ENCODE results near the gene CYP2W1. TPM values are rescaled to one million over a fixed set of nuclear protein-coding genes. Genes with fewer than 3 reads are reported as not detected.

Gene CYP2W1
- total RNA-seq, 1 donor from 2014 or later, result 2.0 TPM

- H3K4me1 ChIP-seq, result peaks cover 32% of the 10 kb centered on the region
Measured at GRCh38 chr7:970744-971143, 12.2 kb upstream of the CYP2W1 start.

GRCh38 chr7:972110-972509 lies 10.9 kb upstream of the CYP2W1 start:
- Histone ChIP-seq H3K27me3 (no peaks in the 10 kb centered on the region), H3K36me3 (peaks cover 0 to 57% of the 10 kb centered on the region in 2 donors), H3K27ac (no peak overlapping the region), H3K4me1 (peaks cover 35% of the 10 kb centered on the region), H3K9me3 (no peaks in the 10 kb centered on the region), H3K4me3 (no peak overlapping the region)
- DNase-seq (ENCODE audit: extremely low spot score in 2 of 2), result no peak
- intact Hi-C loops (cut with DNase I), result no loop called here
- TF ChIP-seq CTCF (IDR thresholded peaks at IDR 0.05) (no peak), POLR2AphosphoS5 (IDR thresholded peaks at IDR 0.05; ENCODE audit: insufficient read depth in 1 of 2, low read depth in 1 of 2) (no peak), POLR2A (IDR thresholded peaks at IDR 0.05) (no peak)

More at GRCh38 chr7:970744-971143, 12.2 kb upstream of the CYP2W1 start:
- H3K9me3 ChIP-seq, result no peaks in the 10 kb centered on the region
- H3K27ac ChIP-seq, result no peak overlapping the region
- no peak overlapping the region for H3K4me3 ChIP-seq
- intact Hi-C loops (cut with DNase I), result no loop called here
- H3K36me3 ChIP-seq, result peaks cover 0 to 62% of the 10 kb centered on the region in 2 donors
- DNase-seq (ENCODE audit: extremely low spot score in 2 of 2), result no peak
- H3K27me3 ChIP-seq, result no peaks in the 10 kb centered on the region
- TF ChIP-seq CTCF (IDR thresholded peaks at IDR 0.05) (no peak), POLR2AphosphoS5 (IDR thresholded peaks at IDR 0.05; ENCODE audit: insufficient read depth in 1 of 2, low read depth in 1 of 2) (no peak), POLR2A (IDR thresholded peaks at IDR 0.05) (no peak)

- H3K36me3 ChIP-seq, result peaks cover 0 to 50% of the 10 kb centered on the region in 2 donors
- no peak for DNase-seq (ENCODE audit: extremely low spot score in 2 of 2)
- no peaks in the 10 kb centered on the region for H3K27me3 ChIP-seq
- no peak overlapping the region for H3K4me3 ChIP-seq
- H3K27ac ChIP-seq, result no peak overlapping the region
- intact Hi-C loops (cut with DNase I), result no loop called here
- TF ChIP-seq POLR2AphosphoS5 (IDR thresholded peaks at IDR 0.05; ENCODE audit: insufficient read depth in 1 of 2, low read depth in 1 of 2), result no peak
- no peak for TF ChIP-seq CTCF (IDR thresholded peaks at IDR 0.05)
- TF ChIP-seq POLR2A (IDR thresholded peaks at IDR 0.05), result no peak
- H3K9me3 ChIP-seq, result no peaks in the 10 kb centered on the region
- H3K4me1 ChIP-seq, result peaks cover 35% of the 10 kb centered on the region
Measured at GRCh38 chr7:972676-973309, 10.2 kb upstream of the CYP2W1 start.

GRCh38 chr7:973312-973711 lies 9.7 kb upstream of the CYP2W1 start:
- TF ChIP-seq POLR2AphosphoS5 (IDR thresholded peaks at IDR 0.05; ENCODE audit: insufficient read depth in 1 of 2, low read depth in 1 of 2), result no peak
- TF ChIP-seq POLR2A (IDR thresholded peaks at IDR 0.05), result no peak
- no peak for TF ChIP-seq CTCF (IDR thresholded peaks at IDR 0.05)
- peaks cover 0 to 45% of the 10 kb centered on the region in 2 donors for H3K36me3 ChIP-seq
- peaks cover 35% of the 10 kb centered on the region for H3K4me1 ChIP-seq
- no peak overlapping the region for H3K27ac ChIP-seq
- H3K4me3 ChIP-seq, result no peak overlapping the region
- intact Hi-C loops (cut with DNase I), result no loop called here
- no peaks in the 10 kb centered on the region for H3K9me3 ChIP-seq
- DNase-seq (ENCODE audit: extremely low spot score in 2 of 2), result no peak
- H3K27me3 ChIP-seq, result no peaks in the 10 kb centered on the region

GRCh38 chr7:974172-974571 lies 8.8 kb upstream of the CYP2W1 start:
- peaks cover 35% of the 10 kb centered on the region for H3K4me1 ChIP-seq
- H3K27ac ChIP-seq, result peak overlapping the region; percentile 91
- peaks cover 0 to 37% of the 10 kb centered on the region in 2 donors for H3K36me3 ChIP-seq
- DNase-seq (ENCODE audit: extremely low spot score in 2 of 2), result no peak
- intact Hi-C loops (cut with DNase I), result no loop called here
- peak overlapping the region; percentile 74 to 100 for H3K4me3 ChIP-seq
- H3K27me3 ChIP-seq, result no peaks in the 10 kb centered on the region
- H3K9me3 ChIP-seq, result no peaks in the 10 kb centered on the region
- TF ChIP-seq POLR2AphosphoS5 (IDR thresholded peaks at IDR 0.05; ENCODE audit: insufficient read depth in 1 of 2, low read depth in 1 of 2) (no peak), POLR2A (IDR thresholded peaks at IDR 0.05) (no peak), CTCF (IDR thresholded peaks at IDR 0.05) (no peak)

Data from vagina (tissue), 2 donors.